ENCODE results near the gene OSBP2.

DNA sequence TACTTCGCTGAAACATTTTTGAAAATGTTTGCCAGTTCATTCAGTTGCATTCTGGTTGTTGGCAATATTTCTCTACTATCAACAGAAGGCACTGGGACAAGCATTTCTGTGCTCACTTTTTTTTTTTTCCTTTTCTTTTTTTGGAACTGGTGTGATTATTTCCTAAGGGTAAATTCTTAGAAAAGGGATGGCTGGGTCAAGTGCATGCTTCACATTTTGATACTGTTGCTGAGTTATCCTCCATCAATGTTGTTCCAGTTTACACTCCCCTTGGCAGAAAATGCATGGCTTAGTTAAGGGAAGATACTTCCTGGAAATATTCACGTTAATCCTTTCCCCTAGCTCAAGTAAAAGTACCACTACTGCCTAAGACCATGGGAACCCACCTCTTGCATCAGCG lies 81.8 kb downstream of the OSBP2 start:
- TF ChIP-seq ZBTB7A (IDR thresholded peaks at IDR 0.05; ENCODE audit: low read depth) = no peak
- no peak for TF ChIP-seq RAD21 (IDR thresholded peaks at IDR 0.05; ENCODE audit: low read depth)
- TF ChIP-seq, protein P1, sequence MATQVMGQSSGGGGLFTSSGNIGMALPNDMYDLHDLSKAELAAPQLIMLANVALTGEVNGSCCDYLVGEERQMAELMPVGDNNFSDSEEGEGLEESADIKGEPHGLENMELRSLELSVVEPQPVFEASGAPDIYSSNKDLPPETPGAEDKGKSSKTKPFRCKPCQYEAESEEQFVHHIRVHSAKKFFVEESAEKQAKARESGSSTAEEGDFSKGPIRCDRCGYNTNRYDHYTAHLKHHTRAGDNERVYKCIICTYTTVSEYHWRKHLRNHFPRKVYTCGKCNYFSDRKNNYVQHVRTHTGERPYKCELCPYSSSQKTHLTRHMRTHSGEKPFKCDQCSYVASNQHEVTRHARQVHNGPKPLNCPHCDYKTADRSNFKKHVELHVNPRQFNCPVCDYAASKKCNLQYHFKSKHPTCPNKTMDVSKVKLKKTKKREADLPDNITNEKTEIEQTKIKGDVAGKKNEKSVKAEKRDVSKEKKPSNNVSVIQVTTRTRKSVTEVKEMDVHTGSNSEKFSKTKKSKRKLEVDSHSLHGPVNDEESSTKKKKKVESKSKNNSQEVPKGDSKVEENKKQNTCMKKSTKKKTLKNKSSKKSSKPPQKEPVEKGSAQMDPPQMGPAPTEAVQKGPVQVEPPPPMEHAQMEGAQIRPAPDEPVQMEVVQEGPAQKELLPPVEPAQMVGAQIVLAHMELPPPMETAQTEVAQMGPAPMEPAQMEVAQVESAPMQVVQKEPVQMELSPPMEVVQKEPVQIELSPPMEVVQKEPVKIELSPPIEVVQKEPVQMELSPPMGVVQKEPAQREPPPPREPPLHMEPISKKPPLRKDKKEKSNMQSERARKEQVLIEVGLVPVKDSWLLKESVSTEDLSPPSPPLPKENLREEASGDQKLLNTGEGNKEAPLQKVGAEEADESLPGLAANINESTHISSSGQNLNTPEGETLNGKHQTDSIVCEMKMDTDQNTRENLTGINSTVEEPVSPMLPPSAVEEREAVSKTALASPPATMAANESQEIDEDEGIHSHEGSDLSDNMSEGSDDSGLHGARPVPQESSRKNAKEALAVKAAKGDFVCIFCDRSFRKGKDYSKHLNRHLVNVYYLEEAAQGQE (IDR thresholded peaks at IDR 0.05; ENCODE audit: low read depth) = no peak
- no peak for TF ChIP-seq TCF12 (IDR thresholded peaks at IDR 0.05; ENCODE audit: low read depth)
- TF ChIP-seq, protein P2, sequence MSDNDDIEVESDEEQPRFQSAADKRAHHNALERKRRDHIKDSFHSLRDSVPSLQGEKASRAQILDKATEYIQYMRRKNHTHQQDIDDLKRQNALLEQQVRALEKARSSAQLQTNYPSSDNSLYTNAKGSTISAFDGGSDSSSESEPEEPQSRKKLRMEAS (IDR thresholded peaks at IDR 0.05) = no peak
- no peak for TF ChIP-seq NFIC (IDR thresholded peaks at IDR 0.05)
- no peak for TF ChIP-seq FOXM1 (IDR thresholded peaks at IDR 0.05; ENCODE audit: borderline replicate concordance, low read depth)
- no peak for TF ChIP-seq CEBPB (IDR thresholded peaks at IDR 0.05)
- no peak for TF ChIP-seq CREB1 (IDR thresholded peaks at IDR 0.05; ENCODE audit: low read depth)
- no peak for TF ChIP-seq TEAD4 (IDR thresholded peaks at IDR 0.05)
- no peak for TF ChIP-seq USF1 (IDR thresholded peaks at IDR 0.05)
- TF ChIP-seq YY1 (IDR thresholded peaks at IDR 0.05; ENCODE audit: low read depth) = no peak
- TF ChIP-seq EP300 (IDR thresholded peaks at IDR 0.05; ENCODE audit: borderline replicate concordance) = no peak

All from Ishikawa (cell line).